Neural progenitor cell (in vitro differentiated cells): ENCODE data around the gene ODAD2. TPM values are rescaled to one million over a fixed set of nuclear protein-coding genes. Genes with fewer than 3 reads are reported as not detected.
A peak's percentile ranks its signal among the peaks of the same experiment; 100 is the strongest.

Experiments used
- DNase-seq: peaks from one replicate; pipeline ENCODE4 v3.0.0-alpha.2; 2016; ENCODE audit warnings: low spot score
- H2AFZ ChIP-seq: fragments of 200-600 bp; sonication (generic); replicated peaks from 2 replicates; pipeline ENCODE4 v1.6.1; 2016; ENCODE audit warnings: antibody characterized with exemption
- H3F3A ChIP-seq: fragments of 200-600 bp; sonication (generic); 2 replicates; pipeline ENCODE4 v1.6.1; 2016; ENCODE audit warnings: antibody characterized with exemption, low read depth
- H3K27ac ChIP-seq: fragments of 200-600 bp; sonication (generic); 2 replicates; pipeline ENCODE4 v1.5.1; 2016; ENCODE audit warnings: mild to moderate bottlenecking
- H3K27me3 ChIP-seq: fragments of 200-600 bp; sonication (generic); 2 replicates; pipeline ENCODE4 v1.6.1; 2016; ENCODE audit warnings: mild to moderate bottlenecking, moderate library complexity
- H3K36me3 ChIP-seq: fragments of 200-600 bp; sonication (generic); 2 replicates; pipeline ENCODE4 v1.5.1; 2016
- H3K4me1 ChIP-seq: fragments of 200-600 bp; sonication (generic); 2 replicates; pipeline ENCODE4 v1.6.1; 2016; ENCODE audit warnings: mixed run types
- H3K4me2 ChIP-seq: fragments of 200-600 bp; sonication (generic); 2 replicates; pipeline ENCODE4 v1.6.1; 2016
- H3K4me3 ChIP-seq: fragments of 200-600 bp; sonication (generic); 2 replicates; pipeline ENCODE4 v1.5.1; 2016
- H3K79me2 ChIP-seq: fragments of 200-600 bp; sonication (generic); 2 replicates; pipeline ENCODE4 v1.6.1; 2016; ENCODE audit warnings: low read depth
- H3K9ac ChIP-seq: fragments of 200-600 bp; sonication (generic); 2 replicates; pipeline ENCODE4 v1.6.1; 2016
- H3K9me3 ChIP-seq: fragments of 200-600 bp; sonication (generic); 2 replicates; pipeline ENCODE4 v1.5.1; 2016; ENCODE audit warnings: low read depth
- H4K20me1 ChIP-seq: fragments of 200-600 bp; sonication (generic); 2 replicates; pipeline ENCODE4 v1.6.1; 2016; ENCODE audit warnings: low read depth
- H3K27ac Mint-ChIP-seq: 3 replicates; pipeline ENCODE4 v1.8.0; 2021; ENCODE audit warnings: mixed read lengths
- H3K27me3 Mint-ChIP-seq: 2 replicates; pipeline ENCODE4 v1.8.0; 2022; ENCODE audit warnings: low read depth, mild to moderate bottlenecking, inconsistent platforms, moderate library complexity, mixed read lengths; ENCODE audit not compliant: insufficient read depth
- H3K36me3 Mint-ChIP-seq: 3 replicates; pipeline ENCODE4 v1.8.0; 2021; ENCODE audit warnings: mixed read lengths
- H3K4me1 Mint-ChIP-seq: 3 replicates; pipeline ENCODE4 v1.8.0; 2021; ENCODE audit warnings: mixed read lengths
- H3K4me3 Mint-ChIP-seq: 3 replicates; pipeline ENCODE4 v1.8.0; 2021; ENCODE audit warnings: mild to moderate bottlenecking, moderate library complexity, mixed read lengths
- H3K9me3 Mint-ChIP-seq: 3 replicates; pipeline ENCODE4 v1.8.0; 2020; ENCODE audit warnings: mixed read lengths
- CTCF ChIP-seq: fragments of 200-600 bp; sonication (generic); IDR thresholded peaks from 2 replicates; pipeline ENCODE4 v1.5.1; 2017; ENCODE audit warnings: antibody characterized with exemption, mild to moderate bottlenecking
- EZH2 ChIP-seq: fragments of 200-600 bp; sonication (generic); IDR thresholded peaks from 2 replicates; pipeline ENCODE4 v1.6.1; 2017; ENCODE audit warnings: antibody characterized with exemption, mild to moderate bottlenecking, moderate library complexity
- EZH2phosphoT487 ChIP-seq: fragments of 200-600 bp; sonication (generic); IDR thresholded peaks from 2 replicates; pipeline ENCODE4 v1.6.1; 2017; ENCODE audit warnings: antibody characterized with exemption
- total RNA-seq: library from RNA; depleted of rRNA; stranded (reverse); fragments of >200 nt; gene quantifications from 2 replicates; pipeline ENCODE4 v1.2.3, GENCODE V29; 2015; ENCODE audit warnings: low replicate concordance

ODAD2 gene
- total RNA-seq, 1 donor from 2014 or later: 9.7 TPM

- Mint-ChIP-seq H3K36me3 (no peaks in the 10 kb centered on the region), H3K27ac (no peak overlapping the region), H3K9me3 (peaks cover 2% of the 10 kb centered on the region), H3K4me1 (no peaks in the 10 kb centered on the region), H3K4me3 (no peak overlapping the region), H3K27me3 (no peaks in the 10 kb centered on the region)
- H3K36me3 ChIP-seq: no peaks in the 10 kb centered on the region
- H3K27me3 ChIP-seq: no peaks in the 10 kb centered on the region
- H4K20me1 ChIP-seq: no peaks in the 10 kb centered on the region
- no peak for DNase-seq
- H3K27ac ChIP-seq: no peak overlapping the region
- TF ChIP-seq CTCF (no peak), EZH2phosphoT487 (no peak), EZH2 (no peak)
- no peak overlapping the region for H3K4me2 ChIP-seq
- H3K4me1 ChIP-seq: peaks cover 10% of the 10 kb centered on the region
- H3F3A ChIP-seq: no peaks in the 10 kb centered on the region
- H3K9me3 ChIP-seq: no peaks in the 10 kb centered on the region
- no peak overlapping the region for H3K4me3 ChIP-seq
- no peaks in the 10 kb centered on the region for H3K79me2 ChIP-seq
- no peak overlapping the region for H2AFZ ChIP-seq
- H3K9ac ChIP-seq: no peak overlapping the region
These were observed 15.8 kb upstream of the ODAD2 start for GRCh38 chr10:28014651-28015050.

- Mint-ChIP-seq H3K36me3 (no peaks in the 10 kb centered on the region), H3K27ac (no peak overlapping the region), H3K4me1 (no peaks in the 10 kb centered on the region), H3K4me3 (no peak overlapping the region), H3K27me3 (no peaks in the 10 kb centered on the region), H3K9me3 (peaks cover 2% of the 10 kb centered on the region)
- no peak overlapping the region for H3K4me3 ChIP-seq
- H3K4me1 ChIP-seq: peaks cover 10% of the 10 kb centered on the region
- TF ChIP-seq EZH2 (no peak), EZH2phosphoT487 (no peak), CTCF (no peak)
- H3K9ac ChIP-seq: no peak overlapping the region
- no peak overlapping the region for H3K4me2 ChIP-seq
- H3K9me3 ChIP-seq: no peaks in the 10 kb centered on the region
- no peak for DNase-seq
- H3K27ac ChIP-seq: no peak overlapping the region
- no peaks in the 10 kb centered on the region for H3K79me2 ChIP-seq
- H4K20me1 ChIP-seq: no peaks in the 10 kb centered on the region
- H2AFZ ChIP-seq: peak overlapping the region; percentile 86
- no peaks in the 10 kb centered on the region for H3K36me3 ChIP-seq
- H3K27me3 ChIP-seq: no peaks in the 10 kb centered on the region
- no peaks in the 10 kb centered on the region for H3F3A ChIP-seq
These were observed 14.2 kb upstream of the ODAD2 start for GRCh38 chr10:28012990-28013515.

GRCh38 chr10:28010821-28011220, 11.9 kb upstream of the ODAD2 start:
- no peaks in the 10 kb centered on the region for H3K4me1 Mint-ChIP-seq
- no peaks in the 10 kb centered on the region for H3K36me3 ChIP-seq
- H3K9me3 ChIP-seq: no peaks in the 10 kb centered on the region
- no peak overlapping the region for H3K27ac ChIP-seq
- DNase-seq: no peak
- no peaks in the 10 kb centered on the region for H3K36me3 Mint-ChIP-seq
- H3K27ac Mint-ChIP-seq: no peak overlapping the region
- peaks cover 2% of the 10 kb centered on the region for H3K9me3 Mint-ChIP-seq
- H3K79me2 ChIP-seq: no peaks in the 10 kb centered on the region
- TF ChIP-seq EZH2: no peak
- TF ChIP-seq CTCF: no peak
- TF ChIP-seq EZH2phosphoT487: no peak
- H3K4me1 ChIP-seq: peaks cover 10% of the 10 kb centered on the region
- no peak overlapping the region for H3K9ac ChIP-seq
- no peaks in the 10 kb centered on the region for H3F3A ChIP-seq
- H3K4me3 ChIP-seq: no peak overlapping the region
- H3K4me3 Mint-ChIP-seq: no peak overlapping the region
- H2AFZ ChIP-seq: no peak overlapping the region
- H3K27me3 Mint-ChIP-seq: no peaks in the 10 kb centered on the region
- no peak overlapping the region for H3K4me2 ChIP-seq
- H3K27me3 ChIP-seq: no peaks in the 10 kb centered on the region
- H4K20me1 ChIP-seq: no peaks in the 10 kb centered on the region
